HEK293 (cell line): ENCODE results near the gene SPRED2.

Source experiments
- CTCF ChIA-PET: fragments of 350-600 bp; formaldehyde crosslinking; extraction: SDS; loops from one replicate; lab custom pipeline; 2021; ENCODE audit warnings: antibody characterized with exemption; lab: Yijun Ruan, JAX
- POLR2A ChIA-PET: fragments of 300-600 bp; formaldehyde crosslinking; extraction: SDS; loops from one replicate; lab custom pipeline; 2020; ENCODE audit warnings: antibody characterized with exemption, inconsistent platforms; lab: Yijun Ruan, JAX
- H3K27ac ChIP-seq: fragments of 200-500 bp; sonication (Bioruptor generic); 2 replicates; pipeline ENCODE4 v1.5.1; 2014; ENCODE audit warnings: low read depth, low read length, control low read depth, inconsistent platforms; ENCODE audit errors: extremely low read depth
- H3K36me3 ChIP-seq, 2 experiments: fragments of 200-500 bp in 1 of 2; sonication (Bioruptor generic) in 1 of 2; 1 replicate in 1 of 2; 2 replicates in 1 of 2; pipeline ENCODE4 v1.5.1; 2014 to 2017; ENCODE audit warnings: inconsistent platforms in 2 of 2, low read length in 2 of 2; ENCODE audit not compliant: control insufficient read depth in 2 of 2, insufficient read depth in 1 of 2
- H3K4me1 ChIP-seq: fragments of 200-500 bp; sonication (Bioruptor generic); 2 replicates; pipeline ENCODE4 v1.5.1; 2014; ENCODE audit warnings: mild to moderate bottlenecking, low read length, inconsistent platforms; ENCODE audit not compliant: control insufficient read depth, insufficient read depth
- H3K4me3 ChIP-seq: 2 replicates; pipeline ENCODE4 v1.5.1; 2011; ENCODE audit warnings: low read depth, mild to moderate bottlenecking, control low read depth, low read length, moderate library complexity
- H3K9me3 ChIP-seq: fragments of 200-500 bp; sonication (Bioruptor generic); 2 replicates; pipeline ENCODE4 v1.5.1; 2014; ENCODE audit warnings: low read depth, low read length, inconsistent platforms; ENCODE audit not compliant: control insufficient read depth, insufficient read depth
- GLI4 ChIP-seq: fragments of 450-650 bp; formaldehyde crosslinking; IDR thresholded peaks from 2 replicates; pipeline ENCODE4 v1.5.1; 2016; ENCODE audit warnings: missing biosample characterization, missing genetic modification characterization
- PRDM10 ChIP-seq: fragments of 450-650 bp; formaldehyde crosslinking; IDR thresholded peaks from 2 replicates; pipeline ENCODE4 v1.5.1; 2016; ENCODE audit warnings: missing biosample characterization, missing genetic modification characterization
- PRDM2 ChIP-seq: fragments of 450-650 bp; formaldehyde crosslinking; IDR thresholded peaks from 2 replicates; pipeline ENCODE4 v1.5.1; 2016; ENCODE audit warnings: missing biosample characterization, missing genetic modification characterization, borderline replicate concordance
- REPIN1 ChIP-seq: fragments of 450-650 bp; formaldehyde crosslinking; IDR thresholded peaks from 2 replicates; pipeline ENCODE4 v1.5.1; 2017; ENCODE audit warnings: missing biosample characterization, missing genetic modification characterization, low read depth
- REST ChIP-seq: fragments of 450-650 bp; formaldehyde crosslinking; IDR thresholded peaks from 2 replicates; pipeline ENCODE4 v1.5.1; 2016; ENCODE audit warnings: missing biosample characterization, missing genetic modification characterization
- TRIM28 ChIP-seq: IDR thresholded peaks from 2 replicates; pipeline ENCODE4 v1.6.1; 2011; ENCODE audit warnings: low read length, control low read depth, borderline replicate concordance
- ZBTB11 ChIP-seq: fragments of 450-650 bp; formaldehyde crosslinking; conservative IDR thresholded peaks from 2 replicates; pipeline ENCODE4 v1.5.1; 2016; ENCODE audit warnings: low read depth, missing biosample characterization, missing genetic modification characterization
- ZFHX2 ChIP-seq: fragments of 450-650 bp; formaldehyde crosslinking; conservative IDR thresholded peaks from 2 replicates; pipeline ENCODE4 v1.5.1; 2016; ENCODE audit warnings: missing biosample characterization, missing genetic modification characterization
- ZNF112 ChIP-seq: fragments of 450-650 bp; formaldehyde crosslinking; IDR thresholded peaks from 2 replicates; pipeline ENCODE4 v1.5.0; 2017; ENCODE audit warnings: missing biosample characterization, missing genetic modification characterization
- ZNF133 ChIP-seq: fragments of 450-650 bp; formaldehyde crosslinking; IDR thresholded peaks from 2 replicates; pipeline ENCODE4 v1.5.1; 2016; ENCODE audit warnings: missing biosample characterization, missing genetic modification characterization
- ZNF24 ChIP-seq: fragments of 450-650 bp; formaldehyde crosslinking; IDR thresholded peaks from 2 replicates; pipeline ENCODE4 v1.5.1; 2016; ENCODE audit warnings: missing biosample characterization, missing genetic modification characterization
- ZNF394 ChIP-seq: fragments of 450-650 bp; formaldehyde crosslinking; IDR thresholded peaks from 2 replicates; pipeline ENCODE4 v1.5.1; 2016; ENCODE audit warnings: missing biosample characterization, missing genetic modification characterization, mild to moderate bottlenecking, moderate library complexity, borderline replicate concordance
- ZNF398 ChIP-seq: fragments of 450-650 bp; formaldehyde crosslinking; IDR thresholded peaks from 2 replicates; pipeline ENCODE4 v1.5.1; 2017; ENCODE audit warnings: missing biosample characterization, missing genetic modification characterization
- ZNF404 ChIP-seq: fragments of 450-650 bp; formaldehyde crosslinking; IDR thresholded peaks from 2 replicates; pipeline ENCODE4 v1.5.1; 2017; ENCODE audit warnings: missing biosample characterization, missing genetic modification characterization
- ZNF416 ChIP-seq: fragments of 450-650 bp; formaldehyde crosslinking; IDR thresholded peaks from 2 replicates; pipeline ENCODE4 v1.5.1; 2016; ENCODE audit warnings: missing biosample characterization, missing genetic modification characterization
- ZNF423 ChIP-seq: fragments of 450-650 bp; formaldehyde crosslinking; IDR thresholded peaks from 2 replicates; pipeline ENCODE4 v1.5.1; 2016; ENCODE audit warnings: missing biosample characterization, missing genetic modification characterization
- ZNF530 ChIP-seq: fragments of 450-650 bp; formaldehyde crosslinking; IDR thresholded peaks from 2 replicates; pipeline ENCODE4 v1.5.1; 2016; ENCODE audit warnings: low read depth, missing biosample characterization, missing genetic modification characterization
- ZNF654 ChIP-seq: fragments of 450-650 bp; formaldehyde crosslinking; IDR thresholded peaks from 2 replicates; pipeline ENCODE4 v1.5.1; 2016; ENCODE audit warnings: low read depth, missing biosample characterization, missing genetic modification characterization

SPRED2 gene

GRCh38 chr2:65351234-65351947, 81.0 kb downstream of the SPRED2 start:
- CTCF ChIA-PET = interaction anchor here (0.6 to 1.5 kb wide), 6 partner anchors 9 to 1660 kb away, joined by 3 to 5 read pairs (median 4); no protein-coding TSS in a partner anchor
- Histone ChIP-seq H3K9me3 (no peaks in the 10 kb centered on the region), H3K4me3 (no peak overlapping the region), H3K36me3 (no peaks in the 10 kb centered on the region; a peak in 1 of 3 replicates), H3K27ac (peak overlapping the region; percentile 30; the same call in 1 of the 2 replicates), H3K4me1 (peaks cover 36% of the 10 kb centered on the region)
- POLR2A ChIA-PET = interaction anchor here (0.6 to 1.6 kb wide), 2 partner anchors 81 to 630 kb away, joined by 3 read pairs; partner anchors contain the start of gene SPRED2
- no peak for TF ChIP-seq ZNF24 (tag by site-specific recombination)
- TF ChIP-seq ZNF112 = no peak
- TF ChIP-seq ZNF394 (tag by site-specific recombination) = no peak
- no peak for TF ChIP-seq ZNF416 (tag by site-specific recombination)
- TF ChIP-seq PRDM10 (tag by site-specific recombination) = peak; percentile 19; the same call in 1 of the 2 replicates
- TF ChIP-seq ZNF133 (tag by site-specific recombination) = no peak
- no peak for TF ChIP-seq ZNF423
- TF ChIP-seq ZNF654 (tag by site-specific recombination) = no peak
- TF ChIP-seq ZNF530 (tag by site-specific recombination) = no peak
- no peak for TF ChIP-seq GLI4 (tag by site-specific recombination)
- TF ChIP-seq REPIN1 (tag by site-specific recombination) = no peak
- no peak for TF ChIP-seq ZNF398
- no peak for TF ChIP-seq REST
- no peak for TF ChIP-seq ZNF404 (tag by site-specific recombination)
- TF ChIP-seq TRIM28 = 0 out of 2 replicates have a peak, but pooled peaks have one; percentile 11
- TF ChIP-seq ZBTB11 = no peak
- TF ChIP-seq PRDM2 (tag by site-specific recombination) = no peak
- peak; percentile 27; the same call in 1 of the 2 replicates for TF ChIP-seq ZFHX2 (tag by site-specific recombination)
